HCT116 (cell line): ENCODE measurements around the gene MLX. TPM values are rescaled to one million over a fixed set of nuclear protein-coding genes. Genes with fewer than 3 reads are reported as not detected.
"Not testable (repeated sequence)": the region's sequence is repeated elsewhere in the genome, so short reads cannot be mapped to it uniquely, and the experiment has no call there.

Source experiments
- ATAC-seq: fragments of 200-7000 bp; cut with Tn5 transposase; 2 replicates; pipeline ENCODE4 v1.9.1; 2020; ENCODE audit warnings: mild to moderate bottlenecking, moderate library complexity
- BruUV-seq: library from RNA; stranded (reverse); fragments of 400-500 nt; replicated peaks from 2 replicates; lab custom pipeline; 2021; lab: Mats Ljungman, UMichigan
- CTCF ChIA-PET: fragments of 300-600 bp; sonication (Branson Sonifier 250); formaldehyde crosslinking; loops from one replicate; lab custom pipeline; 2021; ENCODE audit warnings: antibody characterized with exemption; lab: Charles Lee
- POLR2A ChIA-PET: fragments of 300-600, 350-600 bp; sonication (Branson Sonifier 250); formaldehyde crosslinking; loops from one replicate; lab custom pipeline; 2021; ENCODE audit warnings: antibody characterized with exemption; lab: Charles Lee
- RAD21 ChIA-PET, 2 experiments: fragments of 300-600 bp; sonication (Branson Sonifier 250); formaldehyde crosslinking; loops; one replicate each; lab custom pipeline; 2023; ENCODE audit warnings: low total read pairs in 2 of 2; ENCODE audit not compliant: uncharacterized antibody in 2 of 2, unreplicated experiment in 2 of 2, low non-redundant PET in 1 of 2; lab: Charles Lee
- DNase-seq: peaks from one replicate; pipeline ENCODE4 v3.0.0-alpha.2; 2010; ENCODE audit warnings: low read depth, low spot score
- H2AFZ ChIP-seq: fragments of 200-600 bp; shearing (Covaris generic), sonication (generic); 2 replicates; pipeline ENCODE4 v1.6.1; 2017; ENCODE audit warnings: low read depth, mixed run types, mixed read lengths, antibody characterized with exemption, low read length; ENCODE audit not compliant: poor library complexity, severe bottlenecking
- H3K27ac ChIP-seq: 2 replicates; pipeline ENCODE4 v1.5.1; 2012; ENCODE audit warnings: low read depth, low read length
- H3K27me3 ChIP-seq: fragments of 200-600 bp; sonication (generic); 2 replicates; pipeline ENCODE4 v1.6.1; 2016; ENCODE audit warnings: mixed run types, low read length, mixed read lengths; ENCODE audit not compliant: insufficient read depth
- H3K36me3 ChIP-seq, 2 experiments: fragments of 200-500 bp in 1 of 2; fragments of 200-600 bp in 1 of 2; sonication (Bioruptor generic) in 1 of 2; sonication (generic) in 1 of 2; 2 replicates each; pipeline versions ENCODE4 v1.5.1 to v1.6.1; 2014 to 2016; ENCODE audit warnings: low read length in 2 of 2, inconsistent platforms in 1 of 2, mixed read lengths in 1 of 2, mixed run types in 1 of 2; ENCODE audit not compliant: insufficient read depth in 2 of 2, control insufficient read depth in 1 of 2
- H3K4me1 ChIP-seq, 2 experiments: fragments of 200-600 bp in 1 of 2; sonication (generic) in 1 of 2; 2 replicates each; pipeline versions ENCODE4 v1.5.1 to v1.6.1; 2012 to 2017; ENCODE audit warnings: low read length in 2 of 2, inconsistent platforms in 1 of 2, mild to moderate bottlenecking in 1 of 2, mixed read lengths in 1 of 2, mixed run types in 1 of 2, moderate library complexity in 1 of 2; ENCODE audit not compliant: insufficient read depth in 2 of 2, control insufficient read depth in 1 of 2
- H3K4me2 ChIP-seq: fragments of 200-600 bp; sonication (generic); 2 replicates; pipeline ENCODE4 v1.6.1; 2017; ENCODE audit warnings: mixed run types, low read length, mixed read lengths
- H3K4me3 ChIP-seq, 2 experiments: fragments of 200-600 bp in 1 of 2; sonication (generic) in 1 of 2; replicated peaks in 1 of 2; 2 replicates each; pipeline ENCODE4 v1.5.1; 2011 to 2016; ENCODE audit warnings: low read length in 2 of 2, control low read depth in 1 of 2, low read depth in 1 of 2, mild to moderate bottlenecking in 1 of 2, mixed read lengths in 1 of 2, mixed run types in 1 of 2
- H3K79me2 ChIP-seq: fragments of 200-600 bp; sonication (generic); 2 replicates; pipeline ENCODE4 v1.6.1; 2017; ENCODE audit warnings: mild to moderate bottlenecking, mixed run types, low read length, moderate library complexity, mixed read lengths; ENCODE audit not compliant: insufficient read depth
- H3K9ac ChIP-seq: fragments of 200-600 bp; sonication (generic); 2 replicates; pipeline ENCODE4 v1.6.1; 2016; ENCODE audit warnings: low read length, mixed read lengths
- H3K9me2 ChIP-seq: fragments of 200-600 bp; sonication (generic), shearing (Covaris generic); 2 replicates; pipeline ENCODE4 v1.6.1; 2017; ENCODE audit warnings: mixed run types, mild to moderate bottlenecking, moderate library complexity; ENCODE audit not compliant: insufficient read depth
- H3K9me3 ChIP-seq, 2 experiments: fragments of 200-500 bp in 1 of 2; fragments of 200-600 bp in 1 of 2; sonication (Bioruptor generic) in 1 of 2; sonication (generic) in 1 of 2; 2 replicates each; pipeline ENCODE4 v1.6.1; 2014 to 2017; ENCODE audit warnings: low read length in 2 of 2, mixed read lengths in 2 of 2, inconsistent platforms in 1 of 2, low read depth in 1 of 2, mild to moderate bottlenecking in 1 of 2, mixed run types in 1 of 2, moderate library complexity in 1 of 2; ENCODE audit not compliant: control insufficient read depth in 1 of 2, insufficient read depth in 1 of 2
- H4K20me1 ChIP-seq: fragments of 200-600 bp; sonication (generic), shearing (Covaris generic); 2 replicates; pipeline ENCODE4 v1.6.1; 2017; ENCODE audit warnings: mixed run types, mild to moderate bottlenecking, moderate library complexity; ENCODE audit not compliant: insufficient read depth
- ATF3 ChIP-seq: IDR thresholded peaks from 2 replicates; pipeline ENCODE4 v1.6.1; 2012
- CBX3 ChIP-seq: IDR thresholded peaks from 2 replicates; pipeline ENCODE4 v1.6.1; 2012; ENCODE audit warnings: low read depth
- ELF1 ChIP-seq: IDR thresholded peaks from 2 replicates; pipeline ENCODE4 v1.6.1; 2012; ENCODE audit warnings: low read depth, borderline replicate concordance
- EZH2phosphoT487 ChIP-seq: fragments of 200-600 bp; IDR thresholded peaks from 2 replicates; pipeline ENCODE4 v1.6.1; 2018; ENCODE audit warnings: antibody characterized with exemption, borderline replicate concordance
- FOSL1 ChIP-seq: IDR thresholded peaks from 2 replicates; pipeline ENCODE4 v1.6.1; 2012; ENCODE audit warnings: low read depth
- POLR2A ChIP-seq: IDR thresholded peaks from 2 replicates; pipeline ENCODE4 v1.7.0; 2011; ENCODE audit warnings: borderline replicate concordance; ENCODE audit not compliant: insufficient read depth, insufficient read length; ENCODE audit errors: extremely low read depth
- RAD21 ChIP-seq: IDR thresholded peaks from 2 replicates; pipeline ENCODE4 v1.6.1; 2012; ENCODE audit warnings: low read depth, mild to moderate bottlenecking
- SIN3A ChIP-seq: IDR thresholded peaks from 2 replicates; pipeline ENCODE4 v1.6.1; 2012; ENCODE audit warnings: low read depth
- SRF ChIP-seq: IDR thresholded peaks from 2 replicates; pipeline ENCODE4 v1.6.1; 2012; ENCODE audit warnings: low read depth
- TCF7L2 ChIP-seq: IDR thresholded peaks from 2 replicates; pipeline ENCODE4 v1.7.0; 2011; ENCODE audit warnings: borderline replicate concordance, inconsistent platforms; ENCODE audit not compliant: insufficient read depth, insufficient read length; ENCODE audit errors: extremely low read depth
- YY1 ChIP-seq: IDR thresholded peaks from 2 replicates; pipeline ENCODE4 v1.6.1; 2011; ENCODE audit warnings: low read length, low read depth, moderate library complexity, mild to moderate bottlenecking; ENCODE audit not compliant: insufficient replicate concordance; ENCODE audit errors: extremely low read depth
- ZBTB33 ChIP-seq: IDR thresholded peaks from 2 replicates; pipeline ENCODE4 v1.6.1; 2011; ENCODE audit warnings: mild to moderate bottlenecking, low read length, moderate library complexity; ENCODE audit not compliant: insufficient replicate concordance; ENCODE audit errors: extremely low read depth
- ZFX ChIP-seq: fragments of 450-650 bp; IDR thresholded peaks from 2 replicates; pipeline ENCODE4 v1.6.1; 2017
- intact Hi-C: fragments of 100-400 bp; cut with micrococcal nuclease; formaldehyde crosslinking; loops from 2 replicates; pipeline ENCODE4 v1.10.0; 2022
- total RNA-seq: library from RNA; stranded (reverse); gene quantifications from one replicate; pipeline ENCODE4 v1.2.1, GENCODE V29; 2021; ENCODE audit not compliant: unreplicated experiment
- TF ChIP-seq, protein P1 (sequence below): IDR thresholded peaks from 2 replicates; pipeline ENCODE4 v1.6.1; 2012; ENCODE audit warnings: low read depth

MLX gene
- total RNA-seq, 1 experiment from 2014 or later, result 47.9 TPM

DNA sequence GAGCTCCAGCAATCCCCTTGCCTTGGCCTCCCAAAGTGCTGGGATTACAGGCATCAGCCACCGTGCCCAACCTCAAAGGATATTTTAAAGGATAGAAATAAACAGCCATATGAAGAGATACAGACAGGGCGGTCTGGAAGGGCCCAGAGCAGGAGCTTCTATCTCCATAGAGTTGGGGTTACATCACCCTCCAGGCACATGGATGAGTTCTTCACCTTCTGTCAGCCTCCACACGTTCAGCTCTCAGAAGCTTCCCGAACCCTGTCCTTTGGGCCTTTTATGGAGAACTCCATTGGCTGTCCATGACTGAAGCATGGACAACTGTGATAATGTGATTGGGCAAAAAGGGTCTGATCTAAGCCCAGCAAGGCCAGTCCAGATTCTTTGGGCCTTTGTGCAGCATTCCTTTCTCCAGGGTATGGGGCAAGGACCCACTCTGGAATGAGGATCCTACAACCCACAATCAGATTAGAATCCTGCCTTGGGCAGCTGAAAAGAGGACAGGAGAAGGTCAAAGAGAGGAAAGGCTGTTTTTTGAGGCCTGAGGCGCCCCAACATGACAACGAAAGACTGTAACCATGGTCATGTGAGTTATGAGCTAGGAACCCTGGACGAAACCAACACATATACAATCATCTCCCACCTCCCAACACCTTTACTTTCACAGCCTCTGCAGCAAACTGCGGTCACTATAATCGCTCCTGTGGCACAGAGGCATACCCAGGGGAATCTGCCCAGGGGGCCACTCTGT lies 21.0 kb upstream of the MLX start:
- H3K9me3 ChIP-seq, H3K4me3 ChIP-seq, H4K20me1 ChIP-seq, POLR2A ChIA-PET, H3K79me2 ChIP-seq, H3K4me2 ChIP-seq, CTCF ChIA-PET, DNase-seq, H3K9ac ChIP-seq, BruUV-seq, H2AFZ ChIP-seq, H3K9me2 ChIP-seq, H3K27me3 ChIP-seq, intact Hi-C loops, H3K27ac ChIP-seq, RAD21 ChIA-PET, H3K36me3 ChIP-seq, ATAC-seq: not testable (repeated sequence)
- peaks cover 8 to 22% of the 10 kb centered on the region in 2 experiments for H3K4me1 ChIP-seq

- H3K4me1 ChIP-seq, result peaks cover 0 to 12% of the 10 kb centered on the region in 2 experiments; a peak in 1 of 4 replicates
- no peaks in the 10 kb centered on the region for H3K9me3 ChIP-seq
- no peak overlapping the region for H2AFZ ChIP-seq
- ATAC-seq (no peak), DNase-seq (no peak)
- no TSS peak for BruUV-seq
- no peaks in the 10 kb centered on the region for H3K27me3 ChIP-seq
- no peaks in the 10 kb centered on the region for H3K79me2 ChIP-seq
- no peak overlapping the region for H3K9ac ChIP-seq
- H3K36me3 ChIP-seq, result no peaks in the 10 kb centered on the region
- H3K4me2 ChIP-seq, result no peak overlapping the region
- CTCF ChIA-PET, result interaction anchor here (1.6 kb wide), 1 partner anchor 9 kb away, joined by 7 read pairs; no protein-coding TSS in a partner anchor
- H3K9me2 ChIP-seq, result no peaks in the 10 kb centered on the region
- RAD21 ChIA-PET, result no interaction called here
- H4K20me1 ChIP-seq, result no peaks in the 10 kb centered on the region
- intact Hi-C loops, result no loop called here
- no peak overlapping the region for H3K27ac ChIP-seq
- POLR2A ChIA-PET, result no interaction called here
- no peak overlapping the region for H3K4me3 ChIP-seq
- no peak for TF ChIP-seq POLR2A
- no peak for TF ChIP-seq SIN3A
- no peak for TF ChIP-seq SRF
- no peak for TF ChIP-seq ATF3
- TF ChIP-seq FOSL1, result no peak
- TF ChIP-seq, protein P1, sequence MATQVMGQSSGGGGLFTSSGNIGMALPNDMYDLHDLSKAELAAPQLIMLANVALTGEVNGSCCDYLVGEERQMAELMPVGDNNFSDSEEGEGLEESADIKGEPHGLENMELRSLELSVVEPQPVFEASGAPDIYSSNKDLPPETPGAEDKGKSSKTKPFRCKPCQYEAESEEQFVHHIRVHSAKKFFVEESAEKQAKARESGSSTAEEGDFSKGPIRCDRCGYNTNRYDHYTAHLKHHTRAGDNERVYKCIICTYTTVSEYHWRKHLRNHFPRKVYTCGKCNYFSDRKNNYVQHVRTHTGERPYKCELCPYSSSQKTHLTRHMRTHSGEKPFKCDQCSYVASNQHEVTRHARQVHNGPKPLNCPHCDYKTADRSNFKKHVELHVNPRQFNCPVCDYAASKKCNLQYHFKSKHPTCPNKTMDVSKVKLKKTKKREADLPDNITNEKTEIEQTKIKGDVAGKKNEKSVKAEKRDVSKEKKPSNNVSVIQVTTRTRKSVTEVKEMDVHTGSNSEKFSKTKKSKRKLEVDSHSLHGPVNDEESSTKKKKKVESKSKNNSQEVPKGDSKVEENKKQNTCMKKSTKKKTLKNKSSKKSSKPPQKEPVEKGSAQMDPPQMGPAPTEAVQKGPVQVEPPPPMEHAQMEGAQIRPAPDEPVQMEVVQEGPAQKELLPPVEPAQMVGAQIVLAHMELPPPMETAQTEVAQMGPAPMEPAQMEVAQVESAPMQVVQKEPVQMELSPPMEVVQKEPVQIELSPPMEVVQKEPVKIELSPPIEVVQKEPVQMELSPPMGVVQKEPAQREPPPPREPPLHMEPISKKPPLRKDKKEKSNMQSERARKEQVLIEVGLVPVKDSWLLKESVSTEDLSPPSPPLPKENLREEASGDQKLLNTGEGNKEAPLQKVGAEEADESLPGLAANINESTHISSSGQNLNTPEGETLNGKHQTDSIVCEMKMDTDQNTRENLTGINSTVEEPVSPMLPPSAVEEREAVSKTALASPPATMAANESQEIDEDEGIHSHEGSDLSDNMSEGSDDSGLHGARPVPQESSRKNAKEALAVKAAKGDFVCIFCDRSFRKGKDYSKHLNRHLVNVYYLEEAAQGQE, result no peak
- TF ChIP-seq RAD21, result no peak
- no peak for TF ChIP-seq TCF7L2
- TF ChIP-seq CBX3, result no peak
- no peak for TF ChIP-seq ELF1
- TF ChIP-seq ZBTB33, result no peak
- TF ChIP-seq EZH2phosphoT487, result no peak
- no peak for TF ChIP-seq ZFX
- no peak for TF ChIP-seq YY1
Observed at GRCh38 chr17:42547001-42547461, 19.9 kb upstream of the MLX start.
